Urothelium cell line (cell line): ENCODE measurements around the gene LPIN2.
"Not testable (repeated sequence)": the region's sequence is repeated elsewhere in the genome, so short reads cannot be mapped to it uniquely, and the experiment has no call there.

Experiments used
- DNase-seq: peaks from one replicate; pipeline ENCODE4 v3.0.0; 2011; ENCODE audit warnings: low spot score, mixed read lengths
- FAIRE-seq: peaks from 2 replicates; lab custom pipeline; 2011; peaks lifted over from hg19 to GRCh38; lab: Jason Lieb, UNC

Gene LPIN2

DNA sequence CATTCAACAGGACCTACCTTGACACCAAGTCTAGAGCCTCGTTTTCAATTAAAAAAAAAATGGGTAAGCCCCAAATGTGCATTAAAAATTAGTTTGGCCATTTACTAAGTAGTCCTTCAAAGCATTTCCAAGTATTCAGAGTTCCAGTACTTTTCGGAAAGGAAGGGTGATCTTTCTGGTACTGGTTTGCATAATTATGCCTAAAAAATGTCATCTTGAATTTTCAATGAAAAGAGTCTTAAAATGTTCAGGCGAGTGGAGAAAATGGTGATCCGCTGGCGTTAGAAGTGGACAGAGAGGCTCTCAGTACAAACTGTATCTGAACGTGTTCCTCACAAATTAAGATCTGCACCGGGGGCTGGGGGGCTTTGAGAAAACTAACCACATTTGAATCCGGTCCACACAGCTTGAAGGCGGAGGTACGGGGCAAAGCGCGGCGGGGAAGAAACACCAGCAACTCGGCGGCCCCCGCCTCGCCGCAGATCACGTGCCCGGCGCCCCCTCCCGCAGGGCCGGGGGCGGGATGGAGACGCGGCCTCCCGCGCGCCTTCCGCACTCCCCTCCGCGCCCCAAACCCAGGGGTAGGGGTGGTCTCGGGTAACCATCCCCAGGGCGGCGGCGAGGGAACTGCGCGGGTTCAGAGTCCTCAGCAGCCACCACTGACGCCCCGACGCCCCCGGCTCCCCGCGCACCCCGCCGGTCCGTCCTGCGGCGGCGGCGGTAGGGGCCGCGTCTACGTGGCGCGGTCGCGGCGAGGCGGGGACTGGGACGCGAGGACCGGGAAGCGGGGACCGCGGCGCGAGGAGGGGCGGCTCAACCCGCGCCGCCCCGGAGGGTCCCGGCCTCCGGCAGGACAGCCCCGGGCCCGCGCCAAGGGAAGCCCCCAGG, 564 bp downstream of the LPIN2 start:
- FAIRE-seq = peak; percentile 96
- peak; percentile 72 for DNase-seq

DNA sequence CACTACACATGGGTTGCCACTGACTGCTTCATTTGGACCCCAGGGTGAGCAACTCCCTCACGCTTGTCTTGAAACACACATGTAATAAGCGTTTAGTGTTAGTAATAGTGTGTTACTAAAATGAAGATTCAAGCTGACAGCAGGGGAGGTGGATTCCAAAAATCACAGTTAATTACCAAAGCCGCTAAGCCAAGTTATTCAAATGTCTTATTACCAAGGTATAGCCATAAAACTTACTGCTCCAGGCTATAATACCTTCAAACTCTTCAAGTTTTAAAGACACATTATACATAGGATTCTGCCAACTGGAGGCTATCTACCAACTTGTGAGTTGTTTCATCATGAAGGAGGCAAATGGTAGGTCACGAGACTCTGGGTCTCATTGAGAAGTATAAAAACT, 2.9 kb downstream of the LPIN2 start:
- DNase-seq (no peak), FAIRE-seq (no peak)

GRCh38 chr18:3008541-3008940, 4.4 kb downstream of the LPIN2 start:
- FAIRE-seq = no peak
- DNase-seq = no peak

DNA sequence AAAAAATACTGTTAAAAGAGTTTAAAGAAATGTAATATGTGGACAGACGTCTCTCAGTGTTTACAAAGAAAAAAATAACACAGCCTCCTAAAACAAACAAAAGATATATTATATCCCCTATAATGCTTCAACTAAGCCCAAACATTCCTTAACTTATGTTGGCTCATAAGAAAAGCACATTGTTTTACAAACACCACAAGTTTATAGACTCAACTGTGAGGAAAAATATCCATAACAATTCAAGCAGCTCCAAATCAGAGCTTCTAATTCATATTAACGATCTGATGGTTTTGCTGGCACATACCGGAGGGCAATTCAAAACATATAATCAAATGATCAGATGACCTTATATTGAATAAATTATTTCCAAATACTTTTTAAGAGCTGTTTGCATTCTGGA, 5.5 kb downstream of the LPIN2 start:
- FAIRE-seq = no peak
- DNase-seq = no peak

- FAIRE-seq (peak; percentile 69), DNase-seq (no peak)
Measured at GRCh38 chr18:3005462-3005861, 7.5 kb downstream of the LPIN2 start.

- FAIRE-seq = peak; percentile 17
Measured at GRCh38 chr18:3003766-3004165, 9.2 kb downstream of the LPIN2 start.

DNA sequence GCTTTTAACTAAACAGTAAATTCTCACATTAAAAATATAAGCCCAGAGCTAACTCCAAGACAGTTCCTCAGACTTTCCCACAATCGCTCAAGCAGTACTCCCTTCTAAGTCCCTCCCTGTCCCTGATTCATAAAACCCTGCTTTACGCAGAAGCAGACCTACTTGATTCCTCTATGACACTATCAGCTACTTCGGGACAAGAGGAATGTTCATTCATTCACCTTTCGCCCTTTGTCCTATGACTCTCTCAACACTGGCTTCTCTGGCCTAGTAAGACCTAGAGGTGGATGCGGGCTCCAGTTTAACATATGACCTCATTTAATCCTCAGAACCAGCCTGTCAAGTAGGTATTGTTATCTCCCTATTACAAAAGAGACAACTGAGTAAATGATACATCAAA, 10.2 kb downstream of the LPIN2 start:
- FAIRE-seq (no peak), DNase-seq (no peak)

More at GRCh38 chr18:3003766-3004165, 9.2 kb downstream of the LPIN2 start:
- DNase-seq = not testable (repeated sequence)

DNA sequence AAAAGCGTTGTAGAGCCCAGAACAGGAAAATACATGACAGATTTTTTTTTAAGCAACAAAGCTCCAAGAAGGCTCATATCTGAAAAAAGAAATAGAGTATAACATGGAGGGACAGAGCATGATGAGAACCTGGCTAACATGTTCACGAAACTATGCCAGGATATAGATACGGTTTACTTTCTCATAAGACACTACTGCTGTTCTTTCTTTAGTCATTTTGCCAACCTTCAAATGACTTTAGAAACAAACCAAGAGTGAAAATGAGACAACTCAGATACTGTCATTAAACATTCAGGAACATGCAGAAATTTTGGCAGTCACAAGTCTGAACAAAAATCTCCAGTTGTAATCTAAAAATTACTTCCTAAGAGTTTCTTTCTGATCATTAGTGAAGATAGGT, 14.3 kb downstream of the LPIN2 start:
- FAIRE-seq (no peak), DNase-seq (no peak)

- peak; percentile 82 for FAIRE-seq
- no peak for DNase-seq
Measured at GRCh38 chr18:2997846-2998564, 14.9 kb downstream of the LPIN2 start.

- peak; percentile 17 for FAIRE-seq
Measured at GRCh38 chr18:2997429-2997828, 15.5 kb downstream of the LPIN2 start.

GRCh38 chr18:2994603-2995432, 18.1 kb downstream of the LPIN2 start:
- DNase-seq (peak; percentile 53), FAIRE-seq (no peak)

More at GRCh38 chr18:2997429-2997828, 15.5 kb downstream of the LPIN2 start:
- DNase-seq = no peak

DNA sequence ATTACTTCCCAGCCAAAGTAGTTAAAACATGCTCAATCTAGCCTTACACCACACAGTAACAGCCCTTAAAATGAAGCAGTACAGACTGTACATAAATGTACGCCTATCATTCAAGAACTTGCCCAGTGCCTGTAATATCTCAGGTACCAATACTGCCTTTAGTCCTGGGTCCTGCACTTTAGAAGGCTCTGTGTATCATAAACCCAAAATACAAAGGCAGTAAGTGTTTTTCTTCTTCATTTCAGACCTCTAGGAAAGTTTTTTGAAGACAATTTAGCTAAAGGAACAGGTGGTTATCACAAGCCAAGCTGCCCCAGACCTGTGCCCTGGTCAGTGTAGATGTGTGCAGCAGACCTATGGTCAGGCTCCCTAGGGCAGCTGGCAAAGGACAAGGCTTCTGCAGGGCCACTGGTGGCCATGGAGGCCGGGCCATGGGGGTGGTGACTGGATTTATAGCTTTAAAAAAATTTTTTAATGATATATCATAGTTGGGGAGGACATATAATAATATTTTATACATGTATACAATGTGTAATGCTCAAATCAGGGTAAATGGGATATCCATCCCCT, 18.8 kb downstream of the LPIN2 start:
- FAIRE-seq = peak; percentile 59
- no peak for DNase-seq

- DNase-seq (no peak), FAIRE-seq (no peak)
Measured at GRCh38 chr18:2992995-2993877, 19.7 kb downstream of the LPIN2 start.

DNA sequence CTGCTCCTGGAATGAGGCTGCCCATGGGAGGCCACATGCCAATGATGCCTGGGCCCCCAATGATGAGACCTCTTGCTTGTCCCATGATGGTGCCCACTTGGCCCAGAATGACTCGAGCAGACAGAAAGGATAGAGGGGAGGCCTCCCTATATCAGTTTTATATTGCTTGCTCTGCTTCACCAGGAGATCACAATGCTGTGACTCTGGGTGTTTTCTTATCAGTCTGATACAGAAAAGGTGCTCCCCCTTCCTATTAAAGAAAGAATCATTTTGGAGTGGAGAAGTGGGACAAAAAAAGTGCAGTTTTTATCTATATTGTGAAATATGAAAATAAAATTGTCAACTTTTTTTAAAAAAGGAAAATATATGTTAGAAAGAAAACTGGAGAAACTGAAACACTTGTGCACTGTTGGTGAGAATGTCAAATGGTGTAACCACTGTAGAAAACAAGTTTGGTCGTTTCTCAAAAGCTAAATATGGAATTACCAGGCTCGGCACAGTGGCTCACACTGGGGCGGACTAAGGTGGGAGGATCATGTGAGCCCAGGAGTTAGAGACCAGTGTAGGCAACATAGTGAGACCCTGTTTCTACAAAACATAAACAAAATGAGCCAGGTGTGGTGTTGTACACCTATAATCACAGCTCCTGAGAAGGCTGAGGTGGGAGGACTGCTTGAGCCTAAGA, 21.8 kb downstream of the LPIN2 start:
- no peak for FAIRE-seq
- DNase-seq = no peak

GRCh38 chr18:2987876-2988790, 24.8 kb downstream of the LPIN2 start:
- no peak for DNase-seq
- no peak for FAIRE-seq

DNA sequence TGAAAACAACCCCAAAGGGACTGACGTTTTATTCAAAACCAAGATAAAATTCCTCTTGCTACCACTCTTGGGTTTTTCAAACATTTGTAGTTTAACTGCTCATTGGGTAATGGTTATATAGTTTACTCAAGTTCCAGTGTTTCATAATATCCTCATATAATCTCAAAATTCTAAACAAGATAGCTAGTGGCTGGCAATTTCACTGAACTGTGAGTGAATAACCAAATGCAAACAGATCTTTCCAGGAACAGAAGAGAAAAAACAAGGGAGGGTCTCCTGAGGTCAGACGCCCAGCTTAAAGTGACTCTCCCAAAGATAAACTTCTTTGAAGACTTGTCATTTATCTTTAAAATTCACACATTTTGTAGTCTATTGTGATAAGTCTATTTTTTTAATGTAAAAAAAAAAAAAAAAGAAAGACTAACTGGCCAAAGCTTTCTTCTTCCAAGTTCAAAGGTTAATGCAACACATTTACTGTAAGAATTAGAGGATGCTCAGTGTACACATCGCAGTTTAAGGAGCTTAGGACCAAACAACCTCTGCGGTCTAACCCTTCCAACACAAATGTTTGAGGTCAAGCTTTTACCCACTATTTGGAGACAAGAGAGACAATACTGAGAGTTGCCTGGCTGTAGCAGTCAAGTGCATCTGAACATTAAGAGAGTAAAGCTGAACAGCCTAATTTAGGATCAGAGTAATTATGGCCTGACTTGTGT, 26.6 kb downstream of the LPIN2 start:
- FAIRE-seq (no peak), DNase-seq (no peak)

- FAIRE-seq = peak; percentile 9
Measured at GRCh38 chr18:2985628-2986027, 27.3 kb downstream of the LPIN2 start.

More at GRCh38 chr18:2985628-2986027, 27.3 kb downstream of the LPIN2 start:
- peak; percentile 75 for DNase-seq
